HL-60 (cell line): ENCODE results near the gene HK1.

Experiments
- DNase-seq, 2 experiments: peaks; one replicate each; pipeline ENCODE4 v3.0.0-alpha.2; 2010 to 2020; ENCODE audit warnings: low read depth in 1 of 2, low spot score in 1 of 2
- H3K27ac ChIP-seq: fragments of 250-450 bp; sonication (Bioruptor Pico); replicated peaks from 2 replicates; pipeline ENCODE4 v1.5.1; 2020; ENCODE audit warnings: mild to moderate bottlenecking, moderate library complexity
- H3K27me3 ChIP-seq: fragments of 250-450 bp; sonication (Bioruptor Pico); 2 replicates; pipeline ENCODE4 v1.5.1; 2021; ENCODE audit warnings: mild to moderate bottlenecking, moderate library complexity; ENCODE audit not compliant: insufficient read depth, poor library complexity, severe bottlenecking
- H3K4me3 ChIP-seq: replicated peaks from 2 replicates; pipeline ENCODE4 v1.5.1; 2011; ENCODE audit warnings: mild to moderate bottlenecking, control low read depth, low read length; ENCODE audit not compliant: insufficient read depth
- CTCF ChIP-seq: IDR thresholded peaks from one replicate; pipeline ENCODE4 v1.5.1; 2011; ENCODE audit warnings: low read length, control low read depth, inconsistent platforms; ENCODE audit not compliant: insufficient read depth
- GABPA ChIP-seq: IDR thresholded peaks from 2 replicates; pipeline ENCODE4 v1.6.1; 2012; ENCODE audit warnings: low read depth
- POLR2AphosphoS5 ChIP-seq: IDR thresholded peaks from 2 replicates; pipeline ENCODE4 v1.6.1; 2012; ENCODE audit warnings: low read depth
- REST ChIP-seq: IDR thresholded peaks from 2 replicates; pipeline ENCODE4 v1.6.1; 2012; ENCODE audit warnings: low read depth; ENCODE audit not compliant: insufficient replicate concordance
- SPI1 ChIP-seq: IDR thresholded peaks from 2 replicates; pipeline ENCODE4 v1.6.1; 2012; ENCODE audit warnings: low read depth, mild to moderate bottlenecking, borderline replicate concordance

The HK1 gene

DNA sequence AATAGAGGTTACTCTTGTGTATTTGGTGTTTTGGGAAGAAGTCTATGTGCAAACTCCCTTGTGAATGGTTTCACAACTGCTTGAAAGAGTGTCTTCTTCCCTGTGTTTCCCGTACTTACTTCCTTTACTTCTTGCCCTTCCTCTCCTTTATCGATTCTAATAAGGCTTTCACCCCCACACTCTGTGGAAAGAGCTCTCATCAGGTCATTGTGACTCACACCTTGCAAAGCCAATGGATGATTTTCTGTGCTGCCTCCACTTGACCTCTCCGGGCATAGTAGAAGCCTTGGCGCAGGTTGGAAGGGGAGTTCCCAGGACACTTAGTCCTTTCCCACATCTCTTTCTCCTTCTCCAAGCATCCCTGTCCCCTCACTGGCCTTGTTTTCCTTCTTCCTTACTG is 166.7 kb downstream of the HK1 start:
- no peak for TF ChIP-seq GABPA
- TF ChIP-seq REST: no peak
- TF ChIP-seq POLR2AphosphoS5: no peak
- H3K27ac ChIP-seq: no peak overlapping the region
- no peak for DNase-seq
- no peak overlapping the region for H3K4me3 ChIP-seq
- no peaks in the 10 kb centered on the region for H3K27me3 ChIP-seq

GRCh38 chr10:69446229-69446628 is 167.9 kb downstream of the HK1 start:
- Histone ChIP-seq H3K27ac (no peak overlapping the region), H3K27me3 (no peaks in the 10 kb centered on the region), H3K4me3 (no peak overlapping the region)
- no peak for TF ChIP-seq GABPA
- TF ChIP-seq REST: no peak
- no peak for TF ChIP-seq SPI1
- TF ChIP-seq POLR2AphosphoS5: no peak
- no peak for TF ChIP-seq CTCF
- DNase-seq: no peak

GRCh38 chr10:69446650-69447151 is 168.4 kb downstream of the HK1 start:
- Histone ChIP-seq H3K27ac (no peak overlapping the region), H3K4me3 (no peak overlapping the region)
- DNase-seq: no peak

More at GRCh38 chr10:69446650-69447151, 168.4 kb downstream of the HK1 start:
- H3K27me3 ChIP-seq: peaks cover under 1% of the 10 kb centered on the region
- TF ChIP-seq GABPA (no peak), SPI1 (no peak), POLR2AphosphoS5 (no peak), CTCF (no peak), REST (no peak)
